Measurements from ENCODE around the gene PRDM15. TPM values are rescaled to one million over a fixed set of nuclear protein-coding genes. Genes with fewer than 3 reads are reported as not detected.

Gene PRDM15
- total RNA-seq, 1 donor from 2014 or later: 13.6 TPM

- ChIA-PET CTCF (interaction anchor here (0.8 kb wide), 1 partner anchor 485 kb away, joined by 3 read pairs; no protein-coding TSS in a partner anchor), POLR2A (no interaction called here)
- Mint-ChIP-seq H3K9me3 (no peaks in the 10 kb centered on the region), H3K27ac (no peak overlapping the region), H3K27me3 (peaks cover 79% of the 10 kb centered on the region), H3K36me3 (ENCODE audit: low read depth) (no peaks in the 10 kb centered on the region), H3K4me3 (peak overlapping the region; percentile 74), H3K4me1 (peaks cover 22% of the 10 kb centered on the region)
- DNase-seq (no peak), ATAC-seq (ENCODE audit: low read depth) (no peak)
- TF ChIP-seq, protein P1, sequence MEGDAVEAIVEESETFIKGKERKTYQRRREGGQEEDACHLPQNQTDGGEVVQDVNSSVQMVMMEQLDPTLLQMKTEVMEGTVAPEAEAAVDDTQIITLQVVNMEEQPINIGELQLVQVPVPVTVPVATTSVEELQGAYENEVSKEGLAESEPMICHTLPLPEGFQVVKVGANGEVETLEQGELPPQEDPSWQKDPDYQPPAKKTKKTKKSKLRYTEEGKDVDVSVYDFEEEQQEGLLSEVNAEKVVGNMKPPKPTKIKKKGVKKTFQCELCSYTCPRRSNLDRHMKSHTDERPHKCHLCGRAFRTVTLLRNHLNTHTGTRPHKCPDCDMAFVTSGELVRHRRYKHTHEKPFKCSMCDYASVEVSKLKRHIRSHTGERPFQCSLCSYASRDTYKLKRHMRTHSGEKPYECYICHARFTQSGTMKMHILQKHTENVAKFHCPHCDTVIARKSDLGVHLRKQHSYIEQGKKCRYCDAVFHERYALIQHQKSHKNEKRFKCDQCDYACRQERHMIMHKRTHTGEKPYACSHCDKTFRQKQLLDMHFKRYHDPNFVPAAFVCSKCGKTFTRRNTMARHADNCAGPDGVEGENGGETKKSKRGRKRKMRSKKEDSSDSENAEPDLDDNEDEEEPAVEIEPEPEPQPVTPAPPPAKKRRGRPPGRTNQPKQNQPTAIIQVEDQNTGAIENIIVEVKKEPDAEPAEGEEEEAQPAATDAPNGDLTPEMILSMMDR (IDR thresholded peaks at IDR 0.05): no peak
- intact Hi-C loops (cut with micrococcal nuclease): loop anchor here (5.0 kb wide), 1 partner anchor 486 kb away; no protein-coding TSS in a partner anchor
Observed at GRCh38 chr21:41768437-41769042, 110.6 kb downstream of the PRDM15 start.

GRCh38 chr21:41767606-41768436 is 111.3 kb downstream of the PRDM15 start:
- intact Hi-C loops (cut with micrococcal nuclease): loop anchor here (5.0 kb wide), 1 partner anchor 486 kb away; no protein-coding TSS in a partner anchor
- CTCF ChIA-PET: interaction anchor here (0.8 kb wide), 1 partner anchor 484 kb away, joined by 3 read pairs; no protein-coding TSS in a partner anchor
- no peaks in the 10 kb centered on the region for H3K9me3 Mint-ChIP-seq

DNA sequence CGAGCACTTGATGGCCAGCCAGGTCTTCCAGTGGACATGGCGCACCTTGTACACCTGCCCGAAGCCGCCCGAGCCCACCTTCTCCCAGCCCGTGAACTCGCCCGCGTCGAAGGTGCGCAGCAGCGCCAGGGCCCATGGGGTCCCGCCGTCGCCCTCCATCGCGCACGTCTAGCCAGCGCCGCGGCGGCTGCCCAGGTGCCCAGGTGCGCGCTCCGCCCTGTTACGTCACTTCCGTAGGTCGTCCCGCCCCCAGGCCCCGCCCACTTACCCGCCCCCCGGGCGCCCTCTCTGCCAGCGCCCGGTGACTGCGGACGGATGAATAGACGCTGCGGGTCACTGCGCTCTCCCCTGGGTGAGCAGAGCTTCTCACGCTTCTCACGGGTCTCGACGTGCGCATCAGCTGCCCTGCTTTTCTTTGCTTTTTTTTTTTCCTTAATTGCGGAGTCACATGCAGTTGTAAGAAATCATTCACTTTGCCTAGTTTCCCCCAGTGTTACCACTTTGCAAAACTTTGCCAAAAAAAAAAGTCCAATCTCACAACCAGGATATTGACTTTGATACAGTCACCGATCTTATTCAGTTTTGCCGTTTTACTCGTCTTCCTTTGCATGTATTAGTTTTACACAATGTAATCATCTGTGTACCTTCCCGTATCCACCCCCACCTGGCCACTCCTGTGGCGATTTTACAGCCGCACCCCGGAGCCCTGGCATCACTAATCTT is 112.1 kb downstream of the PRDM15 start, which contains the start of gene RIPK4:
Gene RIPK4, minus strand, starts transcription at position 170 of the 723 bp plus-strand sequence. Its CDS starts 11 bp downstream, at position 159.
- ChIA-PET CTCF (no interaction called here), POLR2A (no interaction called here)
- H3K4me1 Mint-ChIP-seq: peaks cover 25% of the 10 kb centered on the region
- DNase-seq (no peak), ATAC-seq (ENCODE audit: low read depth) (peak; percentile 73)
- intact Hi-C loops (cut with micrococcal nuclease): loop anchor here (5.0 kb wide), 1 partner anchor 485 kb away; no protein-coding TSS in a partner anchor
- no peaks in the 10 kb centered on the region for H3K9me3 Mint-ChIP-seq
- peak within 1 kb of the TSS; percentile 74 for H3K4me3 Mint-ChIP-seq
- H3K27me3 Mint-ChIP-seq: peaks cover 79% of the 10 kb centered on the region
- no peaks in the 10 kb centered on the region for H3K36me3 Mint-ChIP-seq (ENCODE audit: low read depth)
- peak within 1 kb of the TSS; percentile 53 for H3K27ac Mint-ChIP-seq
- TF ChIP-seq, protein P1 (IDR thresholded peaks at IDR 0.05): no peak

More at GRCh38 chr21:41767606-41768436, 111.3 kb downstream of the PRDM15 start:
- Mint-ChIP-seq H3K4me1 (peaks cover 22% of the 10 kb centered on the region), H3K27me3 (peaks cover 81% of the 10 kb centered on the region), H3K4me3 (peak overlapping the region; percentile 74), H3K36me3 (ENCODE audit: low read depth) (no peaks in the 10 kb centered on the region), H3K27ac (no peak overlapping the region)
- TF ChIP-seq, protein P1 (IDR thresholded peaks at IDR 0.05): no peak
- ATAC-seq (ENCODE audit: low read depth) (no peak), DNase-seq (no peak)
- POLR2A ChIA-PET: no interaction called here

GRCh38 chr21:41765973-41766882 is 112.9 kb downstream of the PRDM15 start:
- DNase-seq: no peak
- TF ChIP-seq, protein P1 (IDR thresholded peaks at IDR 0.05): no peak
- POLR2A ChIA-PET: no interaction called here
- CTCF ChIA-PET: no interaction called here
- Mint-ChIP-seq H3K9me3 (no peaks in the 10 kb centered on the region), H3K36me3 (ENCODE audit: low read depth) (no peaks in the 10 kb centered on the region), H3K4me3 (peak overlapping the region; percentile 15), H3K27me3 (peaks cover 80% of the 10 kb centered on the region), H3K27ac (no peak overlapping the region), H3K4me1 (peaks cover 31% of the 10 kb centered on the region)
- intact Hi-C loops (cut with micrococcal nuclease): loop anchor here (5.0 kb wide), 1 partner anchor 484 kb away; no protein-coding TSS in a partner anchor
- ATAC-seq (ENCODE audit: low read depth): no peak
